ENCODE results near the gene L3MBTL4. TPM values are rescaled to one million over a fixed set of nuclear protein-coding genes. Genes with fewer than 3 reads are reported as not detected.

Gene L3MBTL4
- total and polyA plus RNA-seq, 5 donors, result 4.9 to 36.9 (median 31.4) TPM

GRCh38 chr18:6249788-6250187, 164.9 kb downstream of the L3MBTL4 start:
- Histone ChIP-seq H3K4me1 (ENCODE audit: control insufficient read depth, insufficient read depth, low read length) (no peaks in the 10 kb centered on the region), H3K27ac (ENCODE audit: low read length) (peak overlapping the region; percentile 45), H3K4me3 (ENCODE audit: low read length) (no peak overlapping the region), H3K27me3 (ENCODE audit: control insufficient read depth, insufficient read depth) (no peaks in the 10 kb centered on the region), H3K9me3 (ENCODE audit: control insufficient read depth, low read length) (no peaks in the 10 kb centered on the region)
- WGBS, result 68% methylated on average over 4 of the region's 4 CpGs
- ATAC-seq (no peak), DNase-seq (no peak)
- intact Hi-C loops (cut with DNase I), result no loop called here

GRCh38 chr18:6249170-6249569, 165.5 kb downstream of the L3MBTL4 start:
- intact Hi-C loops (cut with DNase I), result no loop called here
- Histone ChIP-seq H3K27me3 (ENCODE audit: control insufficient read depth, insufficient read depth) (no peaks in the 10 kb centered on the region), H3K27ac (ENCODE audit: low read length) (no peak overlapping the region), H3K9me3 (ENCODE audit: control insufficient read depth, low read length) (no peaks in the 10 kb centered on the region), H3K4me3 (ENCODE audit: low read length) (no peak overlapping the region), H3K4me1 (ENCODE audit: control insufficient read depth, insufficient read depth, low read length) (no peaks in the 10 kb centered on the region)
- ATAC-seq (no peak), DNase-seq (no peak)
- WGBS, result 52% methylated on average over 2 of the region's 2 CpGs

- Histone ChIP-seq H3K27ac (ENCODE audit: low read length) (no peak overlapping the region), H3K9me3 (ENCODE audit: control insufficient read depth, low read length) (no peaks in the 10 kb centered on the region), H3K27me3 (ENCODE audit: control insufficient read depth, insufficient read depth) (no peaks in the 10 kb centered on the region), H3K4me3 (ENCODE audit: low read length) (no peak overlapping the region), H3K4me1 (ENCODE audit: control insufficient read depth, insufficient read depth, low read length) (no peaks in the 10 kb centered on the region)
- intact Hi-C loops (cut with DNase I), result no loop called here
- 88% methylated on average over 2 of the region's 2 CpGs for WGBS
- ATAC-seq (no peak), DNase-seq (no peak)
Measured at GRCh38 chr18:6248017-6248416, 166.7 kb downstream of the L3MBTL4 start.

- intact Hi-C loops (cut with DNase I), result no loop called here
- DNase-seq (no peak), ATAC-seq (peak in 1 of 2 donors; percentile 14)
- WGBS, result 93% methylated on average over 11 of the region's 11 CpGs
- no peaks in the 10 kb centered on the region for H3K4me1 ChIP-seq (ENCODE audit: control insufficient read depth, insufficient read depth, low read length)
- H3K4me3 ChIP-seq (ENCODE audit: low read length), result no peak overlapping the region
- H3K27me3 ChIP-seq (ENCODE audit: control insufficient read depth, insufficient read depth), result no peaks in the 10 kb centered on the region
- no peak overlapping the region for H3K27ac ChIP-seq (ENCODE audit: low read length)
- H3K9me3 ChIP-seq (ENCODE audit: control insufficient read depth, low read length), result no peaks in the 10 kb centered on the region
Measured at GRCh38 chr18:6242004-6242403, 172.7 kb downstream of the L3MBTL4 start.

GRCh38 chr18:6239716-6240115, 175.0 kb downstream of the L3MBTL4 start:
- 74% methylated on average over 6 of the region's 6 CpGs for WGBS
- no peak for DNase-seq
- intact Hi-C loops (cut with DNase I), result no loop called here
- Histone ChIP-seq H3K4me1 (ENCODE audit: control insufficient read depth, insufficient read depth, low read length) (no peaks in the 10 kb centered on the region), H3K27ac (ENCODE audit: low read length) (no peak overlapping the region), H3K27me3 (ENCODE audit: control insufficient read depth, insufficient read depth) (no peaks in the 10 kb centered on the region), H3K4me3 (ENCODE audit: low read length) (no peak overlapping the region), H3K9me3 (ENCODE audit: control insufficient read depth, low read length) (no peaks in the 10 kb centered on the region)
- ATAC-seq, result peak in 1 of 2 donors; percentile 52

- 77% methylated on average over 2 of the region's 2 CpGs for WGBS
- no peaks in the 10 kb centered on the region for H3K9me3 ChIP-seq (ENCODE audit: control insufficient read depth, low read length)
- no peak overlapping the region for H3K4me3 ChIP-seq (ENCODE audit: low read length)
- no peaks in the 10 kb centered on the region for H3K4me1 ChIP-seq (ENCODE audit: control insufficient read depth, insufficient read depth, low read length)
- DNase-seq (no peak), ATAC-seq (no peak)
- intact Hi-C loops (cut with DNase I), result no loop called here
- no peaks in the 10 kb centered on the region for H3K27me3 ChIP-seq (ENCODE audit: control insufficient read depth, insufficient read depth)
- no peak overlapping the region for H3K27ac ChIP-seq (ENCODE audit: low read length)
Measured at GRCh38 chr18:6236258-6236657, 178.5 kb downstream of the L3MBTL4 start.

- Histone ChIP-seq H3K4me3 (ENCODE audit: low read length) (no peak overlapping the region), H3K4me1 (ENCODE audit: control insufficient read depth, insufficient read depth, low read length) (no peaks in the 10 kb centered on the region), H3K27me3 (ENCODE audit: control insufficient read depth, insufficient read depth) (no peaks in the 10 kb centered on the region), H3K9me3 (ENCODE audit: control insufficient read depth, low read length) (no peaks in the 10 kb centered on the region), H3K27ac (ENCODE audit: low read length) (no peak overlapping the region)
- WGBS, result 35% methylated on average over 4 of the region's 4 CpGs
- intact Hi-C loops (cut with DNase I), result loop anchor here in 1 of 4 donors (10.0 kb wide), 1 partner anchor 337 kb away; no protein-coding TSS in a partner anchor
- DNase-seq (peak in 2 of 3 donors; percentile 28 to 58), ATAC-seq (peak in 1 of 2 donors; percentile 28)
Measured at GRCh38 chr18:6222271-6222670, 192.4 kb downstream of the L3MBTL4 start.

- H3K4me1 ChIP-seq (ENCODE audit: control insufficient read depth, insufficient read depth, low read length), result no peaks in the 10 kb centered on the region
- ATAC-seq (no peak), DNase-seq (no peak)
- no peak overlapping the region for H3K27ac ChIP-seq (ENCODE audit: low read length)
- 58% methylated on average over 2 of the region's 2 CpGs for WGBS
- H3K4me3 ChIP-seq (ENCODE audit: low read length), result no peak overlapping the region
- no peaks in the 10 kb centered on the region for H3K27me3 ChIP-seq (ENCODE audit: control insufficient read depth, insufficient read depth)
- no peaks in the 10 kb centered on the region for H3K9me3 ChIP-seq (ENCODE audit: control insufficient read depth, low read length)
- intact Hi-C loops (cut with DNase I), result loop anchor here in 1 of 4 donors (10.0 kb wide), 1 partner anchor 337 kb away; no protein-coding TSS in a partner anchor
Measured at GRCh38 chr18:6221602-6222014, 193.1 kb downstream of the L3MBTL4 start.

GRCh38 chr18:6220129-6220528, 194.6 kb downstream of the L3MBTL4 start:
- no peaks in the 10 kb centered on the region for H3K4me1 ChIP-seq (ENCODE audit: control insufficient read depth, insufficient read depth, low read length)
- no peak overlapping the region for H3K4me3 ChIP-seq (ENCODE audit: low read length)

GRCh38 chr18:6219116-6219717, 195.5 kb downstream of the L3MBTL4 start:
- peak in 1 of 3 donors; percentile 38 for DNase-seq
- intact Hi-C loops (cut with DNase I), result loop anchor here in 1 of 4 donors (10.0 kb wide), 1 partner anchor 344 kb away; no protein-coding TSS in a partner anchor
- ATAC-seq, result peak; percentile 48 to 61
- H3K4me3 ChIP-seq (ENCODE audit: low read length), result no peak overlapping the region
- H3K27me3 ChIP-seq (ENCODE audit: control insufficient read depth, insufficient read depth), result no peaks in the 10 kb centered on the region
- H3K9me3 ChIP-seq (ENCODE audit: control insufficient read depth, low read length), result no peaks in the 10 kb centered on the region
- 54% methylated on average over 12 of the region's 12 CpGs for WGBS
- no peak overlapping the region for H3K27ac ChIP-seq (ENCODE audit: low read length)
- H3K4me1 ChIP-seq (ENCODE audit: control insufficient read depth, insufficient read depth, low read length), result no peaks in the 10 kb centered on the region

More at GRCh38 chr18:6220129-6220528, 194.6 kb downstream of the L3MBTL4 start:
- H3K9me3 ChIP-seq (ENCODE audit: control insufficient read depth, low read length), result no peaks in the 10 kb centered on the region
- H3K27ac ChIP-seq (ENCODE audit: low read length), result no peak overlapping the region
- DNase-seq (no peak), ATAC-seq (peak; percentile 21 to 53)
- H3K27me3 ChIP-seq (ENCODE audit: control insufficient read depth, insufficient read depth), result no peaks in the 10 kb centered on the region
- intact Hi-C loops (cut with DNase I), result loop anchor here in 1 of 4 donors (10.0 kb wide), 1 partner anchor 335 kb away; no protein-coding TSS in a partner anchor
- WGBS, result 79% methylated on average over 3 of the region's 3 CpGs

GRCh38 chr18:6215888-6216287, 198.8 kb downstream of the L3MBTL4 start:
- H3K4me1 ChIP-seq (ENCODE audit: control insufficient read depth, insufficient read depth, low read length), result no peaks in the 10 kb centered on the region
- no peaks in the 10 kb centered on the region for H3K27me3 ChIP-seq (ENCODE audit: control insufficient read depth, insufficient read depth)
- no peak overlapping the region for H3K4me3 ChIP-seq (ENCODE audit: low read length)
- DNase-seq (no peak), ATAC-seq (no peak)
- intact Hi-C loops (cut with DNase I), result loop anchor here in 1 of 4 donors (10.0 kb wide), 1 partner anchor 341 kb away; no protein-coding TSS in a partner anchor
- H3K9me3 ChIP-seq (ENCODE audit: control insufficient read depth, low read length), result no peaks in the 10 kb centered on the region
- 54% methylated on average over 2 of the region's 2 CpGs for WGBS
- H3K27ac ChIP-seq (ENCODE audit: low read length), result no peak overlapping the region
